Loucy (cell line): ENCODE data around the gene ZFYVE28.

ENCODE experiments used
- H2AFZ ChIP-seq: fragments of 200-600 bp; sonication (generic); 2 replicates; pipeline ENCODE4 v1.6.0; 2016; ENCODE audit warnings: antibody characterized with exemption, mild to moderate bottlenecking, low read length, moderate library complexity
- H3F3A ChIP-seq: fragments of 200-600 bp; 2 replicates; pipeline ENCODE4 v1.6.0; 2016; ENCODE audit warnings: antibody characterized with exemption, low read depth, mild to moderate bottlenecking
- H3K27me3 ChIP-seq: fragments of 200-600 bp; sonication (generic); 2 replicates; pipeline ENCODE4 v1.6.1; 2014; ENCODE audit warnings: low read length, mild to moderate bottlenecking; ENCODE audit not compliant: insufficient read depth, poor library complexity, severe bottlenecking
- H3K36me3 ChIP-seq: fragments of 200-600 bp; sonication (generic); 2 replicates; pipeline ENCODE4 v1.6.1; 2016; ENCODE audit warnings: low read length; ENCODE audit not compliant: insufficient read depth
- H3K4me1 ChIP-seq: fragments of 200-600 bp; sonication (generic); 2 replicates; pipeline ENCODE4 v1.5.1; 2014; ENCODE audit warnings: low read length, mild to moderate bottlenecking; ENCODE audit not compliant: insufficient read depth, poor library complexity, severe bottlenecking
- H3K4me2 ChIP-seq: fragments of 200-600 bp; sonication (generic); 2 replicates; pipeline ENCODE4 v1.6.0; 2014; ENCODE audit warnings: antibody characterized with exemption, low read length, low read depth, mild to moderate bottlenecking; ENCODE audit not compliant: poor library complexity, severe bottlenecking
- H3K4me3 ChIP-seq: fragments of 200-600 bp; sonication (generic); 2 replicates; pipeline ENCODE4 v1.5.1; 2014; ENCODE audit warnings: low read length, mild to moderate bottlenecking, mixed read lengths; ENCODE audit not compliant: poor library complexity, severe bottlenecking
- H3K79me2 ChIP-seq: fragments of 200-600 bp; sonication (generic); 2 replicates; pipeline ENCODE4 v1.6.1; 2014; ENCODE audit warnings: low read length; ENCODE audit not compliant: insufficient read depth
- H3K9ac ChIP-seq: fragments of 200-600 bp; sonication (generic); 2 replicates; pipeline ENCODE4 v1.6.0; 2014; ENCODE audit warnings: mild to moderate bottlenecking, low read depth, low read length, moderate library complexity; ENCODE audit not compliant: poor library complexity, severe bottlenecking
- H3K9me2 ChIP-seq: fragments of 200-600 bp; sonication (generic); replicated peaks from 2 replicates; pipeline ENCODE4 v1.6.1; 2016; ENCODE audit warnings: low read depth, low read length, mixed read lengths
- H3K9me3 ChIP-seq: fragments of 200-600 bp; sonication (generic); 2 replicates; pipeline ENCODE4 v1.6.1; 2014; ENCODE audit warnings: mild to moderate bottlenecking, antibody characterized with exemption, low read length, low read depth; ENCODE audit not compliant: insufficient read depth
- H4K20me1 ChIP-seq: fragments of 200-600 bp; sonication (generic); 2 replicates; pipeline ENCODE4 v1.6.0; 2014; ENCODE audit warnings: antibody characterized with exemption, low read length, mild to moderate bottlenecking; ENCODE audit not compliant: insufficient read depth, poor library complexity, severe bottlenecking
- EZH2phosphoT487 ChIP-seq: fragments of 200-600 bp; IDR thresholded peaks from 2 replicates; pipeline ENCODE4 v1.6.1; 2018; ENCODE audit warnings: antibody characterized with exemption, mild to moderate bottlenecking, moderate library complexity, borderline replicate concordance
- TF ChIP-seq, protein P1 (sequence below): fragments of 200-600 bp; sonication (generic); conservative IDR thresholded peaks from 2 replicates; pipeline ENCODE4 v1.5.1; 2014; ENCODE audit warnings: mild to moderate bottlenecking, antibody characterized with exemption, low read length

Gene ZFYVE28

DNA sequence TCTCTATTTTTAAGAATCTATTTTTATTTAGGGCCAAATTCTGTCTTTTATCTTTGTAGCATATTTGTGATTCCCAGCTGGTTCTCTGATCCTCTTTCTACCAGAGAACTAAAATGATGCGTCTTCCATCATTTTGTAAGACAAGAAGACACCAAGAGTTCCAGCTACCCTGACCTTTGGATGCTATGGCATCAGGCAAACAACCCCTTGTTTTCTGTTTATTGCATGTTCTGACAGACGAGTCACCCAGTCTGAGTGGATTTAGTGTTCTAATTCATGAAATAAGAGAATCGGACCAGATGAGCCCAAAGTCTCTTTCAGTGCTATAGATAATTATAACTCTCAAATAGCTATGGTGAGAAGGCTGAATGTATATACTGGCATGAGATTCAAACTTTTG, 69.7 kb downstream of the ZFYVE28 start:
- Histone ChIP-seq H3K4me1 (no peaks in the 10 kb centered on the region), H3K4me3 (no peak overlapping the region), H3K27me3 (no peaks in the 10 kb centered on the region), H3K9me2 (no peaks in the 10 kb centered on the region), H3K79me2 (no peaks in the 10 kb centered on the region), H3K9me3 (peaks cover 7% of the 10 kb centered on the region; the same call in 1 of the 2 replicates), H3K9ac (no peak overlapping the region), H2AFZ (no peak overlapping the region), H3F3A (no peaks in the 10 kb centered on the region), H3K4me2 (no peak overlapping the region), H4K20me1 (no peaks in the 10 kb centered on the region), H3K36me3 (no peaks in the 10 kb centered on the region)
- no peak for TF ChIP-seq EZH2phosphoT487
- TF ChIP-seq, protein P1, sequence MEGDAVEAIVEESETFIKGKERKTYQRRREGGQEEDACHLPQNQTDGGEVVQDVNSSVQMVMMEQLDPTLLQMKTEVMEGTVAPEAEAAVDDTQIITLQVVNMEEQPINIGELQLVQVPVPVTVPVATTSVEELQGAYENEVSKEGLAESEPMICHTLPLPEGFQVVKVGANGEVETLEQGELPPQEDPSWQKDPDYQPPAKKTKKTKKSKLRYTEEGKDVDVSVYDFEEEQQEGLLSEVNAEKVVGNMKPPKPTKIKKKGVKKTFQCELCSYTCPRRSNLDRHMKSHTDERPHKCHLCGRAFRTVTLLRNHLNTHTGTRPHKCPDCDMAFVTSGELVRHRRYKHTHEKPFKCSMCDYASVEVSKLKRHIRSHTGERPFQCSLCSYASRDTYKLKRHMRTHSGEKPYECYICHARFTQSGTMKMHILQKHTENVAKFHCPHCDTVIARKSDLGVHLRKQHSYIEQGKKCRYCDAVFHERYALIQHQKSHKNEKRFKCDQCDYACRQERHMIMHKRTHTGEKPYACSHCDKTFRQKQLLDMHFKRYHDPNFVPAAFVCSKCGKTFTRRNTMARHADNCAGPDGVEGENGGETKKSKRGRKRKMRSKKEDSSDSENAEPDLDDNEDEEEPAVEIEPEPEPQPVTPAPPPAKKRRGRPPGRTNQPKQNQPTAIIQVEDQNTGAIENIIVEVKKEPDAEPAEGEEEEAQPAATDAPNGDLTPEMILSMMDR: no peak

DNA sequence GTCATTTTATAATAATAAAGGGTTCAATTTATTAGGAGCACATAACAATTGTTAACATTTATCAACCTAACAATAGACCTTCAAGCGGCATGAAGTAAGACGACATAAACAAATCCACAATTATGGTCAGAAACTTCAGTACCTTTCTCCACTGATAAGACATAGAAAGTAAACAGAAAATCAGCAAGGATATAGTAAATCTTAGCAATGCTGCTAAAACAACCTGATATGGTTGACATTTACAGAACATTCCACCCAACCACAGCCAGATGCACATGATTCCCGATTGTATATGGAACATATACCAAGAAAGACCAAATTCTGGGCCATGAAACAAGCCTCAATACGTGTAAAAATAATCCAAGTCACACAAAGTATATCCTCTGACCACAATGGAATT, 71.3 kb downstream of the ZFYVE28 start:
- no peak overlapping the region for H3K4me2 ChIP-seq
- no peak overlapping the region for H3K9ac ChIP-seq
- peaks cover 7% of the 10 kb centered on the region; the same call in 1 of the 2 replicates for H3K9me3 ChIP-seq
- no peak overlapping the region for H2AFZ ChIP-seq
- no peaks in the 10 kb centered on the region for H3K27me3 ChIP-seq
- H3K4me1 ChIP-seq: no peaks in the 10 kb centered on the region
- H3K9me2 ChIP-seq: no peaks in the 10 kb centered on the region
- H3K4me3 ChIP-seq: no peak overlapping the region
- no peak for TF ChIP-seq EZH2phosphoT487
- TF ChIP-seq, protein P1: no peak
- H3K36me3 ChIP-seq: no peaks in the 10 kb centered on the region
- no peaks in the 10 kb centered on the region for H4K20me1 ChIP-seq
- H3F3A ChIP-seq: no peaks in the 10 kb centered on the region
- no peaks in the 10 kb centered on the region for H3K79me2 ChIP-seq

DNA sequence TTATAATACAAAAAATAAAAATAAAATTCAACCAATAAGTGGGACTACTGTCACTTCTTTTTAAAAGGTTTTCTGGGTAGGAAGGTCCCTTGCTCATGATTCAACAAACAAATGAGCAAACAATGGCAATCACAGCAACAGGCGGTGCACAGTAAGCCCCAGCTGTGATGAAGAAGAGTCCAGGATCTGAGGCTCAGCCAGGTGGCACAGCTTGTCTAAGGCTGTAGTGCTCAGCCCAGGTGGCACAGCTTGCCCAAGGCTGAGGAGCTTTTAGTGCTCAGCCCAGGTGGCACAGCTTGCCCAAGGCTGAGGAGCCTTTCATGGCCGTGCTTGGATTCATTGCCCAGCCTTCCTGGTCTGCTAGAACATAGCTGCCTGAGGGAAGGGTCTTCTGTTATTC, 75.0 kb downstream of the ZFYVE28 start:
- no peak overlapping the region for H3K4me2 ChIP-seq
- H3K4me3 ChIP-seq: no peak overlapping the region
- no peaks in the 10 kb centered on the region for H3K9me2 ChIP-seq
- H3K9ac ChIP-seq: no peak overlapping the region
- peaks cover 7% of the 10 kb centered on the region; the same call in 1 of the 2 replicates for H3K9me3 ChIP-seq
- no peaks in the 10 kb centered on the region for H3K36me3 ChIP-seq
- H3K4me1 ChIP-seq: no peaks in the 10 kb centered on the region
- no peak overlapping the region for H2AFZ ChIP-seq
- no peaks in the 10 kb centered on the region for H4K20me1 ChIP-seq
- no peaks in the 10 kb centered on the region for H3F3A ChIP-seq
- H3K27me3 ChIP-seq: no peaks in the 10 kb centered on the region
- TF ChIP-seq, protein P1: no peak
- no peak for TF ChIP-seq EZH2phosphoT487
- H3K79me2 ChIP-seq: no peaks in the 10 kb centered on the region
